Trophoblast cell (in vitro differentiated cells and primary cell): ENCODE measurements around the gene BUB1.

Source experiments
- DNase-seq, 2 donors: peaks; one replicate each; pipeline ENCODE4 v3.0.0-alpha.2; 2016
- H2AFZ ChIP-seq: 2 replicates; pipeline ENCODE4 v1.6.1; 2013; ENCODE audit warnings: low read length, moderate library complexity, mild to moderate bottlenecking; ENCODE audit not compliant: insufficient read depth, poor library complexity
- H2AK5ac ChIP-seq: 2 replicates; pipeline ENCODE4 v1.6.1; 2013; ENCODE audit warnings: mild to moderate bottlenecking, low read length
- H2BK120ac ChIP-seq: 2 replicates; pipeline ENCODE4 v1.6.1; 2013; ENCODE audit warnings: low read length, mild to moderate bottlenecking, moderate library complexity; ENCODE audit not compliant: insufficient read depth, poor library complexity
- H2BK12ac ChIP-seq: 2 replicates; pipeline ENCODE4 v1.6.1; 2013; ENCODE audit warnings: mild to moderate bottlenecking, low read length, moderate library complexity
- H2BK5ac ChIP-seq: 2 replicates; pipeline ENCODE4 v1.6.1; 2013; ENCODE audit warnings: low read length, low read depth, moderate library complexity, mild to moderate bottlenecking; ENCODE audit not compliant: poor library complexity
- H3K14ac ChIP-seq: 2 replicates; pipeline ENCODE4 v1.6.1; 2013; ENCODE audit warnings: mild to moderate bottlenecking, low read length
- H3K18ac ChIP-seq: 2 replicates; pipeline ENCODE4 v1.6.1; 2013; ENCODE audit warnings: mild to moderate bottlenecking, low read length
- H3K23ac ChIP-seq: 2 replicates; pipeline ENCODE4 v1.6.1; 2013; ENCODE audit warnings: low read length
- H3K27ac ChIP-seq: 2 replicates; pipeline ENCODE4 v1.5.1; 2013; ENCODE audit warnings: low read depth, mild to moderate bottlenecking, inconsistent platforms, low read length, moderate library complexity
- H3K27me3 ChIP-seq: 2 replicates; pipeline ENCODE4 v1.6.1; 2013; ENCODE audit warnings: inconsistent platforms, mild to moderate bottlenecking, low read length, moderate library complexity; ENCODE audit not compliant: insufficient read depth
- H3K36me3 ChIP-seq, 2 experiments: 1 replicate in 1 of 2; 2 replicates in 1 of 2; pipeline ENCODE4 v1.6.1; 2013; ENCODE audit warnings: low read length in 2 of 2, mild to moderate bottlenecking in 2 of 2, moderate library complexity in 1 of 2; ENCODE audit not compliant: insufficient read depth in 2 of 2, control insufficient read depth in 1 of 2
- H3K4ac ChIP-seq: 2 replicates; pipeline ENCODE4 v1.6.1; 2013; ENCODE audit warnings: low read depth, mild to moderate bottlenecking, low read length, moderate library complexity
- H3K4me1 ChIP-seq, 2 experiments: 1 replicate in 1 of 2; 2 replicates in 1 of 2; pipeline ENCODE4 v1.6.1; 2013; ENCODE audit warnings: low read length in 2 of 2, mild to moderate bottlenecking in 2 of 2, moderate library complexity in 1 of 2; ENCODE audit not compliant: insufficient read depth in 2 of 2, control insufficient read depth in 1 of 2
- H3K4me2 ChIP-seq: 2 replicates; pipeline ENCODE4 v1.6.1; 2013; ENCODE audit warnings: inconsistent platforms, mild to moderate bottlenecking, low read length, moderate library complexity
- H3K4me3 ChIP-seq: 2 replicates; pipeline ENCODE4 v1.5.1; 2013; ENCODE audit warnings: mild to moderate bottlenecking, low read depth, low read length, inconsistent platforms
- H3K79me1 ChIP-seq: one replicate; pipeline ENCODE4 v1.6.1; 2013; ENCODE audit warnings: low read length
- H3K79me2 ChIP-seq: 2 replicates; pipeline ENCODE4 v1.6.1; 2013; ENCODE audit warnings: low read length, mild to moderate bottlenecking; ENCODE audit not compliant: control insufficient read depth, insufficient read depth, poor library complexity
- H3K9ac ChIP-seq: 2 replicates; pipeline ENCODE4 v1.6.1; 2013; ENCODE audit warnings: mild to moderate bottlenecking, low read length
- H3K9me3 ChIP-seq: 2 replicates; pipeline ENCODE4 v1.6.1; 2013; ENCODE audit warnings: low read depth, mild to moderate bottlenecking, control low read depth, inconsistent platforms, low read length; ENCODE audit not compliant: insufficient read depth
- H4K12ac ChIP-seq: 2 replicates; pipeline ENCODE4 v1.6.1; 2013; ENCODE audit warnings: low read depth, mild to moderate bottlenecking, low read length, moderate library complexity
- H4K8ac ChIP-seq: 2 replicates; pipeline ENCODE4 v1.6.1; 2013; ENCODE audit warnings: low read depth, mild to moderate bottlenecking, low read length, moderate library complexity
- H4K91ac ChIP-seq: one replicate; pipeline ENCODE4 v1.6.1; 2013; ENCODE audit warnings: low read depth, mild to moderate bottlenecking, low read length, moderate library complexity
- WGBS: extraction: QIAGEN DNeasy Blood & Tissue Kit; methylation state at CpG from one replicate; pipeline ENCODE4 v1.1.7; 2013; ENCODE audit warnings: missing lambda C conversion rate; ENCODE audit not compliant: insufficient read length, insufficient coverage; ENCODE audit errors: extremely low coverage; 5-methylcytosine and 5-hydroxymethylcytosine counted together

Gene BUB1

DNA sequence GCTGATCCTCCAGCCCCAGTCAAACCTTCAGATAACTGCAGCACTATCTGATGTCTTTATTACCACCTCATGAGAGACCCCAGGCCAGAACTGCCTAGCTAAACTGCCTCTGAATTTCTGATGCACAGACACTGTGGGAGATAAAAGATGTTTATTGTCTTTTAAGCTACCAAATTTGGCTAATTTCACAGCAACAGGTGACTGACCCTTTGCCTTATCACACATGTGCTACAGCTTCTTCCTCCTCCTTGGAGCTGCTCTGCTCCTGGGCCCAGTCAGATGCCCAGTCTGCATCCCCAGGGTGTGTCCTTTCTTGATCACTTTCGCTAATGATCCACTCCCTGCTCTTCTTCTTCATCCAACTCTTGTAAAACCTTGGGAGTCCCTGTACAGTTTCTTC, 34.9 kb upstream of the BUB1 start:
- no peak overlapping the region for H4K91ac ChIP-seq
- no peak overlapping the region for H4K12ac ChIP-seq
- H3K9me3 ChIP-seq: no peaks in the 10 kb centered on the region
- no peak overlapping the region for H2AK5ac ChIP-seq
- H3K27me3 ChIP-seq: no peaks in the 10 kb centered on the region
- H2AFZ ChIP-seq: no peak overlapping the region
- H3K36me3 ChIP-seq: no peaks in the 10 kb centered on the region
- H2BK5ac ChIP-seq: no peak overlapping the region
- H3K79me2 ChIP-seq: no peaks in the 10 kb centered on the region
- no peak overlapping the region for H3K27ac ChIP-seq
- no peak overlapping the region for H4K8ac ChIP-seq
- no peak overlapping the region for H2BK12ac ChIP-seq
- H3K4me1 ChIP-seq: peaks cover 3 to 4% of the 10 kb centered on the region in 2 experiments
- H3K23ac ChIP-seq: no peak overlapping the region
- no peak overlapping the region for H3K4me3 ChIP-seq
- WGBS: no CpG with 5 or more reads among the region's 1 CpG
- H3K4me2 ChIP-seq: no peak overlapping the region
- H3K79me1 ChIP-seq: no peaks in the 10 kb centered on the region
- no peak overlapping the region for H3K9ac ChIP-seq
- H2BK120ac ChIP-seq: no peak overlapping the region
- no peak overlapping the region for H3K4ac ChIP-seq
- no peak overlapping the region for H3K14ac ChIP-seq
- DNase-seq: no peak
- no peak overlapping the region for H3K18ac ChIP-seq

DNA sequence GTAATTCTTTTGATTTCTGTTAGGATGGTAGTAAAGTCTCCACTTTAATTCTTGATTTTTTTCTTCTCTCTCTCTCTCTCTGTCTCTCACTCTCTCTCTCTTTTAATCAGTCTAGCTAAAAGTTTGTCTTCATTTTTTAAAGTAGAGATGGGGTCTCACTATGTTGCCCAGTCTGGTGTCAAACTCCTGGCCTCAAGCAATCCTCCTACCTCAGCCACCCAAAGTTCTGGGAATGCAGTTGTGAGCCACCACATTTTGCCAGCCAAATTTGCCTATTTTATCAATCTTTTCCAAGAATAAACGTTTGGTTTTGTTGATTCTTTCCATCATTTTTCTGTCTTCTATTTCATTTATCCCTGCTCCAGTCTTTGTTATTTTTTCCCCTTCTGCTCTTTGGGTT, 30.6 kb upstream of the BUB1 start:
- H3K79me2 ChIP-seq: no peaks in the 10 kb centered on the region
- no peak overlapping the region for H2BK12ac ChIP-seq
- WGBS: no CpG with 5 or more reads among the region's 1 CpG
- no peak overlapping the region for H3K9ac ChIP-seq
- no peaks in the 10 kb centered on the region for H3K79me1 ChIP-seq
- H3K27ac ChIP-seq: no peak overlapping the region
- H4K12ac ChIP-seq: no peak overlapping the region
- H3K27me3 ChIP-seq: no peaks in the 10 kb centered on the region
- no peak overlapping the region for H3K4ac ChIP-seq
- H3K4me2 ChIP-seq: no peak overlapping the region
- no peak overlapping the region for H4K91ac ChIP-seq
- H2BK5ac ChIP-seq: no peak overlapping the region
- H2BK120ac ChIP-seq: no peak overlapping the region
- H3K23ac ChIP-seq: no peak overlapping the region
- no peak overlapping the region for H2AFZ ChIP-seq
- H3K18ac ChIP-seq: no peak overlapping the region
- no peak for DNase-seq
- no peaks in the 10 kb centered on the region for H3K36me3 ChIP-seq
- no peaks in the 10 kb centered on the region for H3K9me3 ChIP-seq
- no peak overlapping the region for H3K14ac ChIP-seq
- H2AK5ac ChIP-seq: no peak overlapping the region
- H4K8ac ChIP-seq: no peak overlapping the region
- no peak overlapping the region for H3K4me3 ChIP-seq
- peaks cover 0 to 2% of the 10 kb centered on the region in 2 experiments for H3K4me1 ChIP-seq

- H3K79me2 ChIP-seq: no peaks in the 10 kb centered on the region
- no peak for DNase-seq
- H3K27ac ChIP-seq: no peak overlapping the region
- H2AFZ ChIP-seq: no peak overlapping the region
- H3K9ac ChIP-seq: no peak overlapping the region
- no peak overlapping the region for H3K4me2 ChIP-seq
- no CpG with 5 or more reads among the region's 1 CpG for WGBS
- H3K23ac ChIP-seq: no peak overlapping the region
- no peaks in the 10 kb centered on the region for H3K79me1 ChIP-seq
- no peak overlapping the region for H2BK12ac ChIP-seq
- H3K14ac ChIP-seq: no peak overlapping the region
- no peaks in the 10 kb centered on the region for H3K4me1 ChIP-seq
- no peak overlapping the region for H2BK5ac ChIP-seq
- H3K36me3 ChIP-seq: no peaks in the 10 kb centered on the region
- no peak overlapping the region for H3K18ac ChIP-seq
- no peaks in the 10 kb centered on the region for H3K9me3 ChIP-seq
- H4K91ac ChIP-seq: no peak overlapping the region
- no peak overlapping the region for H2BK120ac ChIP-seq
- no peak overlapping the region for H4K8ac ChIP-seq
- H3K4me3 ChIP-seq: no peak overlapping the region
- H2AK5ac ChIP-seq: no peak overlapping the region
- H3K27me3 ChIP-seq: no peaks in the 10 kb centered on the region
- H4K12ac ChIP-seq: no peak overlapping the region
- H3K4ac ChIP-seq: no peak overlapping the region
These were observed 29.6 kb upstream of the BUB1 start for GRCh38 chr2:110707386-110707965.

DNA sequence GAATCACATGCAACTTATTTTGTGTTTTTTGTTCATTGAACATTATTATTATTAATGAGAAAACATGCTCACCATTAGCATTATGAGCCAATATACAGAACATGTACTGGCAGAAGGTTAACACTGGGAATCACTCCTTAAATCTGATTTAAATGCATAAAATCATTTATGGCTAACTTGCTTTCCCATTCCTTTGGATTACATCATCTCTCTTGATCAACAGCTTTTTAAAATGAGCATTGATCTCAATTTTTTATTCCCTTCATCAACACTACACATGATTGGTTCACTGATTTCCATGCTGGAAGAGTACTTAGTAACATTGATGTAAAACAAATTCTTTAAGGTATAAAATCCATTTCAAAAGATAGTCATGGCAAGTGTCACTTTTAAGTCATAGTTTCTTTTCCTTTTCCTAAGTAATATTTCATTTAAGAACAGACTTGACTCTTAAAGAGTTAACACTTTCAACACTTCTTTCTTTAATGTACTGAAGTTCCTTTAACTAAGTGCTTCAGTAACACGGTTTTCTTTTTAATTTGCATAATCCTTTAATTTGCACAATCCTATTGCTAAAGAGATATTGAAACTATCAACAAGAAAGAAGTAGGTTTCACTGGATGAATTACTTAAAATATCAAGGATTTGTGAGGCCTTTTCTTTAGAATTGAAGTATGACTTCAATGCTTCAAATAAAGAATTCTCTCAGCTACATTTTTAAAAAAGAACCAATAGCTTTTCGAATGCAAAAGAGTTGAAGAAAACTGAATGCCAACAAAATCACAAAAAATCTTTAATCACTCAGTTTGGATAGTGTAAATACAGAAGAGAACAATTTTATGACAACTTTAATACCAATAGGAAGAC, 24.9 kb upstream of the BUB1 start:
- H3K79me1 ChIP-seq: no peaks in the 10 kb centered on the region
- H3K4me1 ChIP-seq: no peaks in the 10 kb centered on the region
- H3K36me3 ChIP-seq: no peaks in the 10 kb centered on the region
- no peak overlapping the region for H3K4ac ChIP-seq
- H4K8ac ChIP-seq: no peak overlapping the region
- no peak overlapping the region for H2AK5ac ChIP-seq
- H3K14ac ChIP-seq: no peak overlapping the region
- no peak overlapping the region for H2BK120ac ChIP-seq
- H3K27ac ChIP-seq: no peak overlapping the region
- H3K18ac ChIP-seq: no peak overlapping the region
- H3K79me2 ChIP-seq: no peaks in the 10 kb centered on the region
- H3K27me3 ChIP-seq: no peaks in the 10 kb centered on the region
- no peak overlapping the region for H2AFZ ChIP-seq
- no peak overlapping the region for H2BK5ac ChIP-seq
- H3K9me3 ChIP-seq: no peaks in the 10 kb centered on the region
- no peak overlapping the region for H4K12ac ChIP-seq
- no peak overlapping the region for H3K4me3 ChIP-seq
- no CpG with 5 or more reads among the region's 2 CpGs for WGBS
- DNase-seq: no peak
- H3K9ac ChIP-seq: no peak overlapping the region
- H2BK12ac ChIP-seq: no peak overlapping the region
- H4K91ac ChIP-seq: no peak overlapping the region
- no peak overlapping the region for H3K4me2 ChIP-seq
- no peak overlapping the region for H3K23ac ChIP-seq
